ENCODE data around the gene ANKRD13A.
"Not testable (repeated sequence)": the region's sequence is repeated elsewhere in the genome, so short reads cannot be mapped to it uniquely, and the experiment has no call there.

Gene ANKRD13A

DNA sequence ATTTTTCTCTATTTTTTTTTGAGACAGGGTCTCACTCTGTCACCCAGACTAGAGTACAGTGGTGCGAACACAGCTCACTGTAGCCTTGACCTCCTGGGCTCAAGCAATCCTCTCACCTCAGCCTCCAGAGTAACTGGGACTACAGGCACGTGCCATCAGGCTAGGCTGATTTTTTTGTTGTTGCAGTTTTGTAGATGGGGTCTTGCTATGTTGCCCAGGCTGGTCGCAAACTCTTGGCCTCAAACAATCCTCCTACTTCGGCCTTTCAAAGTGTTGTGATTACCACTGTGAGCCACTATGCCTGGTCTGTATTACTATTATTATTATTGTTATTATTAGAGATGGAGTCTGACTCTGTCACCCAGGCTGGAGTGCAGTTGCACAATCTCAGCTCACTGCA is 26.4 kb upstream of the ANKRD13A start:
- no peak for DNase-seq (ENCODE audit: extremely low spot score)
- no peak for TF ChIP-seq LEF1 (IDR thresholded peaks at IDR 0.05; ENCODE audit: borderline replicate concordance)
- ChIA-PET CTCF (no interaction called here), POLR2A (no interaction called here)

DNA sequence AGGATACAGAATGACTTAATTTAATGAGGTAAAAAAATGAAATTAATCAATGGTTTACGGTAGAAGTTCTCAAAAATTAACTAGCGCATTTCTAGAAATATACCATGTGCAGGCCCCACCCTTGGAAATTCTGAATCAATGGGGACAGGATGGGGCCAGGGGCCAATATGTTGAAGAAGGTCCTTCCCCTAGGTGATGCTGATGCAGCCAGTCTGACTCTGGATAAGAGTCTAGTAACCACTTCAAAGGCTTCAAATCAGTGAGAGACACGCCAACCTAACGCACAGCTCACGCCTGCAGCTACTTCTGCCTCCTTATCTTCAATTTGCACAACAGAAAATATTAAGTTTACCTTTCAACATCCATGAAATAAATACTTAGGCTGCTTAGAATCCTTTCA is 17.9 kb upstream of the ANKRD13A start:
- ChIA-PET POLR2A (no interaction called here), CTCF (no interaction called here)
- no peak for TF ChIP-seq HDGF (IDR thresholded peaks at IDR 0.05; ENCODE audit: borderline replicate concordance)
- no peak for TF ChIP-seq LEF1 (IDR thresholded peaks at IDR 0.05; ENCODE audit: borderline replicate concordance)
- TF ChIP-seq FOXK2 (IDR thresholded peaks at IDR 0.05), result no peak
- no peak for TF ChIP-seq ARNT (IDR thresholded peaks at IDR 0.05)
- no peak for TF ChIP-seq BHLHE40 (IDR thresholded peaks at IDR 0.05; ENCODE audit: borderline replicate concordance)
- TF ChIP-seq SUZ12 (IDR thresholded peaks at IDR 0.05), result no peak
- no peak for TF ChIP-seq CTBP1 (IDR thresholded peaks at IDR 0.05; ENCODE audit: borderline replicate concordance)
- no peak for TF ChIP-seq SP1 (IDR thresholded peaks at IDR 0.05)
- TF ChIP-seq ZNF384 (IDR thresholded peaks at IDR 0.05), result no peak
- no peak for DNase-seq (ENCODE audit: extremely low spot score)

DNA sequence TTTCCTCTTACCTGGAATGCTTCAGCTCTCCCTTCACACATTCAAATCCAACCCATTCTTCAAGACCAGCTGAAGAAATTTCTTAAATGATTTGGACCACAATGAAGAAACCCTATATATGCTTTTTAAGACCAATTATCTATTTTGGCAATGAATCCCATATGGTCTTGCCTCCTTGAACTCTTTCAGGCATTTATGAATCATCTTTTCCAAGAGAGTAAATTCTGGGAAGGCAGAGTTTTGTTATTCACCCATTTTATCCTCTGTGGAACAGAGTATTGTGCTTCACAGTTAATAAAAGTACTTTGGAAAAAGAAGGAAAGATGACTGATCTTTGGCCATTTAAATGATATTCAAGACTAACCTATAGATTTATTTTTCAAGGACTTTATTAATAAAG is 17.0 kb upstream of the ANKRD13A start:
- no peak for DNase-seq (ENCODE audit: extremely low spot score)
- no peak for TF ChIP-seq SUZ12 (IDR thresholded peaks at IDR 0.05)
- TF ChIP-seq BHLHE40 (IDR thresholded peaks at IDR 0.05; ENCODE audit: borderline replicate concordance), result no peak
- no peak for TF ChIP-seq ELF4 (IDR thresholded peaks at IDR 0.05)
- TF ChIP-seq NFRKB (IDR thresholded peaks at IDR 0.05), result no peak
- no peak for TF ChIP-seq CTBP1 (IDR thresholded peaks at IDR 0.05; ENCODE audit: borderline replicate concordance)
- no peak for TF ChIP-seq FOXA1 (IDR thresholded peaks at IDR 0.05)
- TF ChIP-seq FOXK2 (IDR thresholded peaks at IDR 0.05), result no peak
- no peak for TF ChIP-seq L3MBTL2 (conservative IDR thresholded peaks at IDR 0.05)
- TF ChIP-seq, protein P1, sequence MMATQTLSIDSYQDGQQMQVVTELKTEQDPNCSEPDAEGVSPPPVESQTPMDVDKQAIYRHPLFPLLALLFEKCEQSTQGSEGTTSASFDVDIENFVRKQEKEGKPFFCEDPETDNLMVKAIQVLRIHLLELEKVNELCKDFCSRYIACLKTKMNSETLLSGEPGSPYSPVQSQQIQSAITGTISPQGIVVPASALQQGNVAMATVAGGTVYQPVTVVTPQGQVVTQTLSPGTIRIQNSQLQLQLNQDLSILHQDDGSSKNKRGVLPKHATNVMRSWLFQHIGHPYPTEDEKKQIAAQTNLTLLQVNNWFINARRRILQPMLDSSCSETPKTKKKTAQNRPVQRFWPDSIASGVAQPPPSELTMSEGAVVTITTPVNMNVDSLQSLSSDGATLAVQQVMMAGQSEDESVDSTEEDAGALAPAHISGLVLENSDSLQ (IDR thresholded peaks at IDR 0.05), result no peak
- no peak for TF ChIP-seq TARDBP (IDR thresholded peaks at IDR 0.05)
- no peak for TF ChIP-seq FOXM1 (IDR thresholded peaks at IDR 0.05; ENCODE audit: borderline replicate concordance)
- TF ChIP-seq HDGF (IDR thresholded peaks at IDR 0.05; ENCODE audit: borderline replicate concordance), result no peak
- no peak for TF ChIP-seq ARNT (IDR thresholded peaks at IDR 0.05)
- ChIA-PET CTCF (no interaction called here), POLR2A (no interaction called here)

DNA sequence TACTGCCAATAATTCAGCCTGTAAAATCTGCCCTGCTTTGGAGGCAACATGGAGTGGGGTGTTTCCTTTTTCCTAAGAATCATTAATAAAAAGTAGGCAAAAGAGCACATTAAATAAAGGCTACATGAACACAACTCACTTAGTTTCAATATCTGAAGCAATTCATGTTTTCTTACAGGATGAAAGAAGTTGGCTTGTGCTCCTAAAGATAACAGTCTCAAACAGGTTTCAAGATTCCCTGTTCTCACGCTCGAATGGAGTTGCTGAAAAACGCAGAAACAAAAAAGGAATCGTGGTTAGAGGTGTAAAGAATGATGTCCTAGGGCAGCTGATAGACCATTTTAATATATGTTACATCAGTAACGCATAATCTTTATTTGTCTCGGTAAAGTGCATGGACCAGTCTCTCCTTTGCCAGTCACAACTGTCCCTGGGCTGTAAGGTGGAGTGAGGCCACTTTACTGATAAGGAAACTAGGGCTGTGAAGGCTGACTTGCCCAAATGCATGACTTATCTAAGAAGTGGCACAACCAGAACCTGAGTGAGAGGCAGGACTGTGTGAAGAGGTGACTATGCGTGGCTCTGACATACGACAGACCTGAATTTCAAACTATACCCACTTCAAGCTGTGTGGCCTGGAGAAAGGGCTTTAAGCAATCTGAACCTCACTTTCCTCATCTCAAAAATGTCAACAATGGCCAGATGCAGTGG is 15.6 kb upstream of the ANKRD13A start:
- ChIA-PET POLR2A (interaction anchor here (1.2 kb wide), 1 partner anchor 16 kb away, joined by 3 read pairs; the partner anchor contains the start of gene ANKRD13A), CTCF (no interaction called here)
- no peak for DNase-seq (ENCODE audit: extremely low spot score)
- TF ChIP-seq LEF1 (IDR thresholded peaks at IDR 0.05; ENCODE audit: borderline replicate concordance), result no peak
- TF ChIP-seq, protein P1 (IDR thresholded peaks at IDR 0.05), result no peak
- TF ChIP-seq CTBP1 (IDR thresholded peaks at IDR 0.05; ENCODE audit: borderline replicate concordance), result no peak
- no peak for TF ChIP-seq SUZ12 (IDR thresholded peaks at IDR 0.05)
- no peak for TF ChIP-seq FOXK2 (IDR thresholded peaks at IDR 0.05)
- TF ChIP-seq NFRKB (IDR thresholded peaks at IDR 0.05), result no peak
- no peak for TF ChIP-seq SP1 (IDR thresholded peaks at IDR 0.05)
- TF ChIP-seq ARNT (IDR thresholded peaks at IDR 0.05), result no peak
- no peak for TF ChIP-seq ZNF384 (IDR thresholded peaks at IDR 0.05)
- no peak for TF ChIP-seq FOXM1 (IDR thresholded peaks at IDR 0.05; ENCODE audit: borderline replicate concordance)
- no peak for TF ChIP-seq FOXA1 (IDR thresholded peaks at IDR 0.05)
- no peak for TF ChIP-seq BHLHE40 (IDR thresholded peaks at IDR 0.05; ENCODE audit: borderline replicate concordance)

DNA sequence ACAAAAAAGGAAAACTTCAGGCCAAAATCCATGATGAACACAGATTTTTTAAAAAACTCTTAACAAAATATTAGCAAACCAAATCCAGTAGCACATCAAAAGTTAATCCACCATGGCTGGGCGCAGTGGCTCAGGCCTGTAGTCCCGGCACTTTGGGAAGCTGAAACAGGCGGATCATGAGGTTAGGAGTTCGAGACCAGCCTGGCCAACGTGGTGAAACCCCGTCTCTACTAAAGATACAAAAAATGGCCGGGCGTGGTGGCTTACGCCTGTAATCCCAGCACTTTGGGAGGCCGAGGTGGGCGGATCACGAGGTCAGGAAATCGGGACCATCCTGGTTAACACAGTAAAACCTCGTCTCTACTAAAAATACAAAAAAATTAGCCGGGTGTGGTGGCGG is 13.0 kb upstream of the ANKRD13A start:
- CTCF ChIA-PET; DNase-seq (ENCODE audit: extremely low spot score): not testable (repeated sequence)
- POLR2A ChIA-PET, result interaction anchor here (2.2 kb wide), 1 partner anchor 13 kb away, joined by 6 read pairs; the partner anchor contains the start of gene ANKRD13A

DNA sequence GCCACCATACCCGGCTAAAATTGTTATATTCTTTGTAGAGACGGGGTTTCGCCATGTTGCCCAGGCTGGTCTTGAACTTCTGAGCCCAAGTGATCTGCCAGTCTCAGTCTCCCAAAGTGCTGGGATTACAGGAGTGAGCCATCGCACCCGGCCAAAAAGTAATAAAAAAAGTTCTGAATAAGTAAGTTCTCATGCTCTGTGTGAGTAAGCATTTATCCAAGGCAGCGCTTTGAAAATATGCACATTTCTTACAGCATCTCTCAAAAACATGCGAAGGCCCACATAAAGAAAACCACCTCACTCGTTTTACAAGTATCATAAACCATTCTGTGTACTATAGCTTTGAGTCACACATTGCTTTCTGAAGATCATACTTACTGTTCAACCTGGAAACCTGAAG is 11.6 kb upstream of the ANKRD13A start:
- ChIA-PET POLR2A (interaction anchor here (2.2 kb wide), 1 partner anchor 12 kb away, joined by 6 read pairs; the partner anchor contains the start of gene ANKRD13A), CTCF (no interaction called here)
- TF ChIP-seq FOXK2 (IDR thresholded peaks at IDR 0.05) (no peak), HDGF (IDR thresholded peaks at IDR 0.05; ENCODE audit: borderline replicate concordance) (no peak), ZNF384 (IDR thresholded peaks at IDR 0.05) (no peak), BHLHE40 (IDR thresholded peaks at IDR 0.05; ENCODE audit: borderline replicate concordance) (no peak), CTBP1 (IDR thresholded peaks at IDR 0.05; ENCODE audit: borderline replicate concordance) (no peak), NFRKB (IDR thresholded peaks at IDR 0.05) (no peak)
- no peak for DNase-seq (ENCODE audit: extremely low spot score)

DNA sequence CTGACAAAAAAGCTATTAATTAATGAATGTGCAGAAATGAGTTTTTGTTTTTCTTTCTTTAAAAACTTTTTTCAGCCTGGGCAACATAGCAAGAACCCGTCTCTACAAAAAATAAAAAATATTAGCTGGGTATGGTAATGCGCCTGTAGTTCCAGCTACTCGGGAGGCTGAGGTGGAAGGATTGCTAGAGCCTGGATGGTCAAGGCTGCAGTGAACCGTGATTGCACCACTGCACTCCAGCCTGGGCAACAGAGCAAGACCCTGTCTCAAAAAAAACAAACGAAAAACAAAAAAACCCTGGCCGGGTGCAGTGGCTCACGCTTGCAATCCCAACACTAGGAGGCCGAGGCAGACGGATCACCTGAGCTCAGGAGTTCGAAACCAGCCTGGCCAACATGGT is 11.0 kb upstream of the ANKRD13A start:
- DNase-seq (ENCODE audit: extremely low spot score), result no peak
- TF ChIP-seq FOXA1 (IDR thresholded peaks at IDR 0.05), result no peak
- no peak for TF ChIP-seq BHLHE40 (IDR thresholded peaks at IDR 0.05; ENCODE audit: borderline replicate concordance)
- no peak for TF ChIP-seq FOXK2 (IDR thresholded peaks at IDR 0.05)
- TF ChIP-seq SUZ12 (IDR thresholded peaks at IDR 0.05), result no peak
- no peak for TF ChIP-seq HDGF (IDR thresholded peaks at IDR 0.05; ENCODE audit: borderline replicate concordance)
- TF ChIP-seq LEF1 (IDR thresholded peaks at IDR 0.05; ENCODE audit: borderline replicate concordance), result no peak
- TF ChIP-seq FOXM1 (IDR thresholded peaks at IDR 0.05; ENCODE audit: borderline replicate concordance), result no peak
- no peak for TF ChIP-seq SP1 (IDR thresholded peaks at IDR 0.05)
- TF ChIP-seq ARNT (IDR thresholded peaks at IDR 0.05), result no peak
- no peak for TF ChIP-seq ELF4 (IDR thresholded peaks at IDR 0.05)
- TF ChIP-seq ZNF384 (IDR thresholded peaks at IDR 0.05), result no peak
- TF ChIP-seq, protein P1 (IDR thresholded peaks at IDR 0.05), result no peak
- TF ChIP-seq TARDBP (IDR thresholded peaks at IDR 0.05), result no peak
- POLR2A ChIA-PET, result interaction anchor here (2.2 kb wide), 1 partner anchor 11 kb away, joined by 6 read pairs; the partner anchor contains the start of gene ANKRD13A
- CTCF ChIA-PET, result no interaction called here

All from HEK293T (cell line).